ENCODE measurements around the gene BRIX1. TPM values are rescaled to one million over a fixed set of nuclear protein-coding genes. Genes with fewer than 3 reads are reported as not detected.
A peak's percentile ranks its signal among the peaks of the same experiment; 100 is the strongest.

The BRIX1 gene
- total and polyA plus RNA-seq, 2 of the 13 experiments (the other 11 are each of a cell fraction or from before 2014, with no cell fraction given), result 23.6 to 78.4 TPM

- TF ChIP-seq PBX3 (CRISPR knock-in tag; IDR thresholded peaks at IDR 0.05; ENCODE audit: borderline replicate concordance) (no peak), ZNF552 (CRISPR knock-in tag; IDR thresholded peaks at IDR 0.05; ENCODE audit: borderline replicate concordance) (no peak)
Measured at GRCh38 chr5:34891981-34892380, 23.5 kb upstream of the BRIX1 start (continued).

GRCh38 chr5:34892414-34892813, 23.1 kb upstream of the BRIX1 start:
- Histone ChIP-seq H3K79me2 (ENCODE audit: insufficient read depth, low read length) (no peaks in the 10 kb centered on the region), H3K27ac (ENCODE audit: extremely low read length, insufficient read depth, low read length) (no peak overlapping the region), H3K4me1 (ENCODE audit: insufficient read depth, low read length) (peaks cover 58% of the 10 kb centered on the region), H2AFZ (ENCODE audit: low read length) (no peak overlapping the region), H3K9ac (ENCODE audit: insufficient read depth, low read depth, low read length) (no peak overlapping the region), H4K20me1 (ENCODE audit: insufficient read depth, low read length) (no peaks in the 10 kb centered on the region), H3K36me3 (replicated peaks in 1 of 2; ENCODE audit: control insufficient read depth in 1 of 2, insufficient read depth in 2 of 2, low read length in 2 of 2) (no peaks in the 10 kb centered on the region), H3K4me2 (ENCODE audit: low read depth, low read length) (no peak overlapping the region), H3K9me3 (ENCODE audit: low read length) (no peaks in the 10 kb centered on the region), H3K4me3 (replicated peaks in 1 of 3; ENCODE audit: insufficient read depth in 1 of 3, low read depth in 2 of 3, low read length in 3 of 3) (no peak overlapping the region), H3K27me3 (ENCODE audit: control insufficient read depth in 1 of 2, insufficient read depth in 2 of 2, low read length in 2 of 2) (no peaks in the 10 kb centered on the region)
- in situ Hi-C loops (cut with HindIII; ENCODE audit: extremely low pct_ligation_motif_present, low pct_unique_long_range_greater_than_20kb), result no loop called here
- DNase-seq (ENCODE audit: low spot score) (no peak), ATAC-seq (no peak), FAIRE-seq (no peak)
- POLR2A ChIA-PET, result interaction anchor here (1.4 kb wide), 1 partner anchor 53 kb away, joined by 3 read pairs; the partner anchor contains the start of gene TTC23L
- WGBS (ENCODE audit: low lambda C conversion rate), result 98% methylated on average over 6 of the region's 6 CpGs
- CTCF ChIA-PET (ENCODE audit: low intra/inter-chr PET ratio, low total read pairs), result interaction anchor here (1.2 kb wide), 1 partner anchor 368 kb away, joined by 3 read pairs; no protein-coding TSS in a partner anchor
- intact Hi-C loops (cut with micrococcal nuclease; ENCODE audit: unreplicated experiment), result no loop called here
- BruUV-seq (replicated peaks), result no TSS peak
- no peak for TF ChIP-seq TRIM24 (CRISPR knock-in tag; IDR thresholded peaks at IDR 0.05)

- CTCF ChIA-PET (ENCODE audit: low intra/inter-chr PET ratio, low total read pairs), result no interaction called here
- TF ChIP-seq ATF7 (IDR thresholded peaks at IDR 0.05) (peak; percentile 11; the same call in 1 of the 2 replicates), ATF7 (CRISPR knock-in tag; IDR thresholded peaks at IDR 0.05) (no peak), BHLHE40 (IDR thresholded peaks at IDR 0.05; ENCODE audit: low read length) (no peak), CREB1 (IDR thresholded peaks at IDR 0.05) (peak; percentile 87), CREB1 (CRISPR knock-in tag; IDR thresholded peaks at IDR 0.05) (no peak)
- Histone ChIP-seq H3K36me3 (replicated peaks in 1 of 2; ENCODE audit: control insufficient read depth in 1 of 2, insufficient read depth in 2 of 2, low read length in 2 of 2) (no peaks in the 10 kb centered on the region), H4K20me1 (ENCODE audit: insufficient read depth, low read length) (no peaks in the 10 kb centered on the region), H3K79me2 (ENCODE audit: insufficient read depth, low read length) (no peaks in the 10 kb centered on the region), H3K27me3 (ENCODE audit: control insufficient read depth in 1 of 2, insufficient read depth in 2 of 2, low read length in 2 of 2) (no peaks in the 10 kb centered on the region), H3K4me3 (replicated peaks in 1 of 3; ENCODE audit: insufficient read depth in 1 of 3, low read depth in 2 of 3, low read length in 3 of 3) (no peak overlapping the region), H2AFZ (ENCODE audit: low read length) (no peak overlapping the region), H3K4me1 (ENCODE audit: insufficient read depth, low read length) (peaks cover 38% of the 10 kb centered on the region), H3K27ac (ENCODE audit: extremely low read length, insufficient read depth, low read length) (no peak overlapping the region), H3K9me3 (ENCODE audit: low read length) (no peaks in the 10 kb centered on the region), H3K4me2 (ENCODE audit: low read depth, low read length) (no peak overlapping the region), H3K9ac (ENCODE audit: insufficient read depth, low read depth, low read length) (no peak overlapping the region)
- intact Hi-C loops (cut with micrococcal nuclease; ENCODE audit: unreplicated experiment) (no loop called here), in situ Hi-C loops (cut with HindIII; ENCODE audit: extremely low pct_ligation_motif_present, low pct_unique_long_range_greater_than_20kb) (loop anchor here (5.0 kb wide), 1 partner anchor 407 kb away; no protein-coding TSS in a partner anchor)
- FAIRE-seq (no peak), DNase-seq (ENCODE audit: low spot score) (no peak), ATAC-seq (no peak)
- 98% methylated on average over 1 of the region's 1 CpG for WGBS (ENCODE audit: low lambda C conversion rate)
- POLR2A ChIA-PET, result no interaction called here
- BruUV-seq (replicated peaks), result no TSS peak
Measured at GRCh38 chr5:34894716-34895115, 20.8 kb upstream of the BRIX1 start.

All from HepG2 (cell line).